Activated naive CD4-positive, alpha-beta T cell treated with anti-CD3 and anti-CD28 coated beads, Interleukin-2, amount 10 ng/mL, durations not matched to agents 7 days and 5 days (primary cell): Measurements from ENCODE around the gene IFNA10.

ENCODE experiments used
- CTCF ChIA-PET: fragments of 350-600 bp; sonication (Branson Sonifier 250); formaldehyde crosslinking; loops from one replicate; lab custom pipeline; 2021; ENCODE audit warnings: antibody characterized with exemption; lab: Charles Lee
- DNase-seq: peaks from one replicate; pipeline ENCODE4 v3.0.0-alpha.2; 2020
- H3K27ac Mint-ChIP-seq: one replicate; pipeline ENCODE4 v1.8.0; 2021; ENCODE audit warnings: mild to moderate bottlenecking, moderate library complexity, mixed read lengths
- H3K27me3 Mint-ChIP-seq: one replicate; pipeline ENCODE4 v1.8.0; 2021; ENCODE audit warnings: mild to moderate bottlenecking, mixed read lengths
- H3K36me3 Mint-ChIP-seq: one replicate; pipeline ENCODE4 v1.8.0; 2021; ENCODE audit warnings: mixed read lengths
- H3K4me1 Mint-ChIP-seq: one replicate; pipeline ENCODE4 v1.8.0; 2021; ENCODE audit warnings: mixed read lengths
- H3K4me3 Mint-ChIP-seq: one replicate; pipeline ENCODE4 v1.8.0; 2021; ENCODE audit warnings: mild to moderate bottlenecking, moderate library complexity, mixed read lengths
- H3K9me3 Mint-ChIP-seq: one replicate; pipeline ENCODE4 v1.8.0; 2021; ENCODE audit warnings: mixed read lengths

The IFNA10 gene

DNA sequence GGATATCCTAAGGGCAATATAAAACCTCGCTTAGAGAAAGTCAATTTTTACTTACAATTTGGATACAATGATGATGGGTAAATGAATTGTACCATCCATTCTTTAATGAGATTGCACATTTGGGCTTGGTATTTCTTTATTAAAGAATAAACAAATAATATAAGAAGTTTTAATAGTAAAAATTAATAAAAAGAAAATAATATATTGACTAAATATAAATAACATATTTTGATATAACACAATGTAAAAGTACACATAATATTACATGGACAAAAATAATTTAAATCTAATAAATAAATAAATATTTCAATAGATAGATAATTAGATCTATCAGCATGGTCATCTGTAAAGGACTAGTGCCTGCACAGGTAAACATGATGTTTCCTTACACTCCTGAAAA, 41.4 kb downstream of the IFNA10 start:
- CTCF ChIA-PET, result no interaction called here
- Mint-ChIP-seq H3K36me3 (peaks cover 4% of the 10 kb centered on the region), H3K4me3 (no peak overlapping the region), H3K27me3 (peaks cover 15% of the 10 kb centered on the region), H3K4me1 (peaks cover 27% of the 10 kb centered on the region), H3K27ac (no peak overlapping the region), H3K9me3 (peaks cover 4% of the 10 kb centered on the region)
- no peak for DNase-seq

DNA sequence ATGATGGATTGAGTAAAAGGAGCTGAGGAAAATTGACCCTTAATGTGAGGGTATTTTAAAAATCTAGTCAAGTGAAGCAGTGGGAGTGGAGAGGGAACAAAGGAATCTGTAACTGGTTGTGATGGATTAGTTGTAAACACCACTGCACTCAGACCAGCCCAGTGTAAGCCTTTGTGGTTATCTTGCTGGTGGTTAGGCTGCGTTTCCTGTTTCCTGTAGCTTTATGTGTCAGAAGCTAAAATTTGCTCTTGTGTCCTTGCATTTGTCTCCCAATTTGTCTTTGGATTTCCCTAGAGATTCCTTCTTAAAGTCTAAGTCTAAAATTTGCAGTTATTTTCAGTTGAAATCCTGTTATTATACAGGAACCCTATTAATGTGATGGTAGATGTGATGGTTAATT, 46.8 kb downstream of the IFNA10 start:
- H3K9me3 Mint-ChIP-seq, result peaks cover 6% of the 10 kb centered on the region
- CTCF ChIA-PET, result interaction anchor here (1.1 to 3.0 kb wide), 4 partner anchors 9 to 81 kb away, joined by 3 to 13 read pairs (median 3); no protein-coding TSS in a partner anchor
- H3K27me3 Mint-ChIP-seq, result peaks cover 10% of the 10 kb centered on the region
- peak overlapping the region; percentile 75 for H3K27ac Mint-ChIP-seq
- peaks cover 11% of the 10 kb centered on the region for H3K36me3 Mint-ChIP-seq
- DNase-seq, result peak; percentile 70
- peaks cover 51% of the 10 kb centered on the region for H3K4me1 Mint-ChIP-seq
- peak overlapping the region; percentile 51 for H3K4me3 Mint-ChIP-seq
